BJ (cell line): Measurements from ENCODE around the gene UBR2. TPM values are rescaled to one million over a fixed set of nuclear protein-coding genes. Genes with fewer than 3 reads are reported as not detected.
A peak's percentile ranks its signal among the peaks of the same experiment; 100 is the strongest.
"Not testable (repeated sequence)": the region's sequence is repeated elsewhere in the genome, so short reads cannot be mapped to it uniquely, and the experiment has no call there.

Experiments used
- CTCF ChIA-PET: fragments of 350-600 bp; formaldehyde crosslinking; extraction: SDS; loops from one replicate; lab custom pipeline; 2021; ENCODE audit warnings: antibody characterized with exemption, inconsistent platforms; lab: Yijun Ruan, JAX
- POLR2A ChIA-PET: fragments of 300-600 bp; sonication (Branson Sonifier 250); formaldehyde crosslinking; extraction: SDS; loops from one replicate; lab custom pipeline; 2021; ENCODE audit warnings: antibody characterized with exemption; lab: Charles Lee
- DNase-seq: peaks from one replicate; pipeline ENCODE4 v3.0.0-alpha.2; 2011; ENCODE audit warnings: low read depth
- H3K27me3 ChIP-seq: 2 replicates; pipeline ENCODE4 v1.6.0; 2011; ENCODE audit warnings: low read length; ENCODE audit not compliant: control insufficient read depth, insufficient read depth
- H3K36me3 ChIP-seq: 2 replicates; pipeline ENCODE4 v1.5.1; 2011; ENCODE audit warnings: low read length; ENCODE audit not compliant: control insufficient read depth, insufficient read depth
- H3K4me3 ChIP-seq: 2 replicates; pipeline ENCODE4 v1.5.1; 2011; ENCODE audit warnings: low read depth, mild to moderate bottlenecking, control low read depth, low read length
- polyA plus RNA-seq: library from polyadenylated mRNA; depleted of rRNA; stranded (reverse); fragments of >200 nt; gene quantifications from 2 replicates; pipeline ENCODE4 v1.2.3, GENCODE V29; 2011
- TF ChIP-seq, protein P1 (sequence below): IDR thresholded peaks from 2 replicates; pipeline ENCODE4 v1.5.1; 2011; ENCODE audit warnings: low read depth, mild to moderate bottlenecking, control low read depth, inconsistent platforms, low read length, moderate library complexity; ENCODE audit not compliant: insufficient read depth

UBR2 gene
- polyA plus RNA-seq, 1 experiment = 9.8 TPM

DNA sequence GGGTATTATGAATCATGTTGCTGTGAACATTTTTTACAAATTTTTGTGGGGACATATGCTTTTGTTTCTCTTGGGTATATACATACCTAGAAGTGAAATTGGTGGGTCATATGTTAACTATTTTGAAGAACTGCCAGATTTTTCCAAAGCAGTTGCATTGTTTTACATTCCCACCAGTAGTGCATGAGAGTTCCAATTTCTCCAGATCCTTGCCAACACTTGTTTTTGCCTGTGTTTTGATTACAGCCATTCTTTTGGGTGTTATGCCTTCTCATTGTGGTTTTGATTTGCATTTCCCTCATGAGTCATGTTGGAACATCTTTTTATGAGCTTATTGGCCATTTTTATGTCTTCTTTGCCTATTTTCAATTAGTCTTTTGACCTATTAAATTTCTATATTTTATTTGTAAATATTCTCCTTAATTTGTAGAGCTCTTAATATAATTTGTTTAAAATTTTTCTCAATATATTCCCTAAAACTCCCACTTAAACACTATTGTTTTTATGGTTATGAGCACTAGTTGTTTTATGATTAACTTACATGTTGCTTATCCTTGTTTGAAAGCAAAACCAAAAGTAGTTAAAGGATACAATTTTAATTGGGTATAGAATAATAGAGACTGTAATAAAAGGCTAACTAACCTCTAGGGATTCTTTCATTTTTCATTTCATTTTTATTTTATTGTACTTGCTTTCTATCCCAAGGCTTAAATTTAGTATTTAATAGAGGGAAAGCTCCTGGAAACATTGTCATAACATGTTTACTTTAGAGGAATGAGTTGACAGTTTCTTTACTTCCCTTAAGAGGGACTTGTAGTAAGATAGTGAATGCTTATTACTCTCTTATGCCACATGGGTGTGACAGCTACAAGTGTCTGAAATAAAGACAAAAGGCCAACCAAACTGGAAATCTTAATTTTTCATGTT lies 5.5 kb downstream of the UBR2 start:
- H3K4me3 ChIP-seq = no peak overlapping the region
- peak; percentile 81 for DNase-seq
- CTCF ChIA-PET = interaction anchor here (1.3 to 1.4 kb wide), 2 partner anchors 22 to 29 kb away, joined by 4 to 6 read pairs; no protein-coding TSS in a partner anchor
- H3K36me3 ChIP-seq = 0 out of 2 replicates have a peak, but pooled peaks cover 2% of the 10 kb centered on the region
- POLR2A ChIA-PET = interaction anchor here (0.6 kb wide), 1 partner anchor 116 kb away, joined by 6 read pairs; no protein-coding TSS in a partner anchor
- TF ChIP-seq, protein P1, sequence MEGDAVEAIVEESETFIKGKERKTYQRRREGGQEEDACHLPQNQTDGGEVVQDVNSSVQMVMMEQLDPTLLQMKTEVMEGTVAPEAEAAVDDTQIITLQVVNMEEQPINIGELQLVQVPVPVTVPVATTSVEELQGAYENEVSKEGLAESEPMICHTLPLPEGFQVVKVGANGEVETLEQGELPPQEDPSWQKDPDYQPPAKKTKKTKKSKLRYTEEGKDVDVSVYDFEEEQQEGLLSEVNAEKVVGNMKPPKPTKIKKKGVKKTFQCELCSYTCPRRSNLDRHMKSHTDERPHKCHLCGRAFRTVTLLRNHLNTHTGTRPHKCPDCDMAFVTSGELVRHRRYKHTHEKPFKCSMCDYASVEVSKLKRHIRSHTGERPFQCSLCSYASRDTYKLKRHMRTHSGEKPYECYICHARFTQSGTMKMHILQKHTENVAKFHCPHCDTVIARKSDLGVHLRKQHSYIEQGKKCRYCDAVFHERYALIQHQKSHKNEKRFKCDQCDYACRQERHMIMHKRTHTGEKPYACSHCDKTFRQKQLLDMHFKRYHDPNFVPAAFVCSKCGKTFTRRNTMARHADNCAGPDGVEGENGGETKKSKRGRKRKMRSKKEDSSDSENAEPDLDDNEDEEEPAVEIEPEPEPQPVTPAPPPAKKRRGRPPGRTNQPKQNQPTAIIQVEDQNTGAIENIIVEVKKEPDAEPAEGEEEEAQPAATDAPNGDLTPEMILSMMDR = peak; percentile 26; the same call in 1 of the 2 replicates
- no peaks in the 10 kb centered on the region for H3K27me3 ChIP-seq

DNA sequence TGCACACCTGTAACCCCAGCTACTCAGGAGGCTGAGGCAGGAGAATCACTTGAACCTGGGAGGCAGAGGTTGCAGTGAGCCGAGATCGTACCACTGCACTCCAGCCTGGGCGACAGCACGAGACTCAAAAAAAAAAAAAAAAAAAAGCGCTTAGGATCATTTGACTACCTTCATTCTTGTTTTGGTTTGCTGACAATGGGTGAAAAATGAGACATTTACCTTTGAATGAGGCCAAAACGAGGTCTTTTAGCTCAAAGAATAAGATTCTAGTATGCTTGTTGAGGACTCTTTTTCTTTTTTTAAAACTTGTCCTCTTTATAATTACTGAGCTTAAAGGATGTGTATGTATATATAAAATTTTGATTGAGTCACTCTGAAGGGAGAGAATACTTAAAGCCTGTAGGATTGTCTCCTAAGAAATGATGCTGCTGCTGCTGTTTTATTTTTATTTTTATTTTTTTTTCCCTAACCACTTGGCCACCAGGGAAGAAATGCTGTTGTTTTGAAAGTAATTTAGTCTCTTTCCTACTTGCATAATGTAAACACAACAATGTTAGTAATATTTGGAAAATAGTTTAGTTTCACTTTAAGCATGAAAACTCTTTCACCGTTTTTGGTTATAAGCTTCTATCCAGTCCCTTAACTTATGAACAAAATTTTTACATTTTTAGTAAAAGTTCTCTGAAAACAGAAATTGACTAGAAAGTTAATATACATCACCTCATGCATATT lies 7.9 kb downstream of the UBR2 start:
- POLR2A ChIA-PET = interaction anchor here (0.6 kb wide), 1 partner anchor 199 kb away, joined by 4 read pairs; no protein-coding TSS in a partner anchor

DNA sequence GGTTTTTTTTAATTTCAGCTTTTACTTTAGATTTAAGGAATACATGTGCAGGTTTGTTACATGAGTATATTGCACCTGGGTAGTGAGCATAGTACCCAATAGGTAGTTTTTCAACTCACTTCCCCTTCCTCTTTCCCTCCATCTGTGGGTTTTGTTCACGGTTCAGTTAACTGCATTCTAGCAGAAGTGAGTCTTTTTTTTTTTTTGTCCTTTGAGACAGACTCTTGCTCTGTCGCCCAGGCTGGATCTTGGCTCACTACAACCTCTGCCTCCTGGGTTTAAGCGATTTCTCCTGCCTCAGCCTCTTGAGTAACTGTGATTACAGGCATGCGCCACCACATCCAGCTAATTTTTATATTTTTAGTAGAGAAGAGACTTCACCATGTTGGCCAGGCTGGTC lies 8.7 kb downstream of the UBR2 start:
- POLR2A ChIA-PET = no interaction called here
- DNase-seq = no peak
- CTCF ChIA-PET = interaction anchor here (1.0 kb wide), 1 partner anchor 12 kb away, joined by 3 read pairs; no protein-coding TSS in a partner anchor
- TF ChIP-seq, protein P1 = no peak
- Histone ChIP-seq H3K36me3 (peaks cover 3% of the 10 kb centered on the region; the same call in 1 of the 2 replicates), H3K4me3 (no peak overlapping the region), H3K27me3 (no peaks in the 10 kb centered on the region)

More for the DNA sequence above, 7.9 kb downstream of the UBR2 start:
- CTCF ChIA-PET = interaction anchor here (1.0 kb wide), 1 partner anchor 11 kb away, joined by 3 read pairs; no protein-coding TSS in a partner anchor
- H3K36me3 ChIP-seq = peaks cover 3% of the 10 kb centered on the region; the same call in 1 of the 2 replicates
- TF ChIP-seq, protein P1 = no peak
- H3K4me3 ChIP-seq = no peak overlapping the region
- no peak for DNase-seq
- no peaks in the 10 kb centered on the region for H3K27me3 ChIP-seq

DNA sequence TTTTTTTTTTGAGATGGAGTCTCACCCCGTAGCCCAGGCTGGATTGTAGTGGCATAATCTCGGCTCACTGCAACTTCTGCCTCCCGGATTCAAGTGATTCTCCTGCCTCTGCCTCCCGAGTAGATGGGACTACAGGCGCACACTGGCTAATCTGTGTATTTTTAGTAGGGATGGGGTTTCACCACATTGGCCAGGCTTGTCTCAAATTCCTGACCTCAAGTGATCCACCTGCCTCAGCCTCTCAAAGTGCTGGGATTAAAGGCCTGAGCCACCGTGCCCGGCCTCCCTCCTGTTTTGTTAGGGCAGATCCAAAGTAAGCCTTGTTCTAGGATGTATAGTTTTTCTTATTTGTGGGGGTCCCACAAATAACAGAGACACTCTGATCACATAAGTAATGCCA lies 12.7 kb downstream of the UBR2 start:
- H3K4me3 ChIP-seq, POLR2A ChIA-PET, CTCF ChIA-PET, DNase-seq, H3K27me3 ChIP-seq, H3K36me3 ChIP-seq: not testable (repeated sequence)

DNA sequence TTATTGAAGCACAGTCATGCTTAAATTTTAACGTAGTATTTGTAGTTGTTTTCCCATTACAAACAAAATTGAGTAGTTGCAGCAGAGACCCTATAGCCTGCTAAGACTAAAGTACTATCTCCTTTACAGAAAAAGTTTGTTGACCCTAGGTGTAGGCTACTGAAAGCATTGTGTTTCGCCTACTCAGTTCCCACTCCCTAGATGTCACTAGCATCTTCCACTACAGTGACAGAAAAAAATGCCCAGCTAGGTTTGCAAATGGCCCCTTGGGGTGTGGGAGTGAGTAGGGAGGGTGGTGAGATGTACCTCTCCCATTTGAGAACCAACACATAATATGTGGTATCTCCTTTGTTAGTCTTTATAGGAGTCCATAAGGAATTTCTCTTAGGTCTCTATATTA lies 34.5 kb downstream of the UBR2 start:
- POLR2A ChIA-PET = no interaction called here
- Histone ChIP-seq H3K36me3 (0 out of 2 replicates have a peak, but pooled peaks cover 1% of the 10 kb centered on the region), H3K27me3 (no peaks in the 10 kb centered on the region), H3K4me3 (no peak overlapping the region)
- DNase-seq = no peak
- TF ChIP-seq, protein P1 = no peak
- CTCF ChIA-PET = interaction anchor here (0.6 to 1.0 kb wide), 2 partner anchors 28 to 45 kb away, joined by 4 to 6 read pairs; no protein-coding TSS in a partner anchor
